HCT116 (cell line): ENCODE measurements around the gene ABRAXAS1. TPM values are rescaled to one million over a fixed set of nuclear protein-coding genes. Genes with fewer than 3 reads are reported as not detected.

ENCODE experiments used
- ATAC-seq: fragments of 200-7000 bp; cut with Tn5 transposase; 2 replicates; pipeline ENCODE4 v1.9.1; 2020; ENCODE audit warnings: mild to moderate bottlenecking, moderate library complexity
- BruUV-seq: library from RNA; stranded (reverse); fragments of 400-500 nt; replicated peaks from 2 replicates; lab custom pipeline; 2021; lab: Mats Ljungman, UMichigan
- CTCF ChIA-PET: fragments of 300-600 bp; sonication (Branson Sonifier 250); formaldehyde crosslinking; loops from one replicate; lab custom pipeline; 2021; ENCODE audit warnings: antibody characterized with exemption; lab: Charles Lee
- POLR2A ChIA-PET: fragments of 300-600, 350-600 bp; sonication (Branson Sonifier 250); formaldehyde crosslinking; loops from one replicate; lab custom pipeline; 2021; ENCODE audit warnings: antibody characterized with exemption; lab: Charles Lee
- RAD21 ChIA-PET, 2 experiments: fragments of 300-600 bp; sonication (Branson Sonifier 250); formaldehyde crosslinking; loops; one replicate each; lab custom pipeline; 2023; ENCODE audit warnings: low total read pairs in 2 of 2; ENCODE audit not compliant: uncharacterized antibody in 2 of 2, unreplicated experiment in 2 of 2, low non-redundant PET in 1 of 2; lab: Charles Lee
- DNase-seq: peaks from one replicate; pipeline ENCODE4 v3.0.0-alpha.2; 2010; ENCODE audit warnings: low read depth, low spot score
- H2AFZ ChIP-seq: fragments of 200-600 bp; shearing (Covaris generic), sonication (generic); 2 replicates; pipeline ENCODE4 v1.6.1; 2017; ENCODE audit warnings: low read depth, mixed run types, mixed read lengths, antibody characterized with exemption, low read length; ENCODE audit not compliant: poor library complexity, severe bottlenecking
- H3K27ac ChIP-seq: 2 replicates; pipeline ENCODE4 v1.5.1; 2012; ENCODE audit warnings: low read depth, low read length
- H3K27me3 ChIP-seq: fragments of 200-600 bp; sonication (generic); 2 replicates; pipeline ENCODE4 v1.6.1; 2016; ENCODE audit warnings: mixed run types, low read length, mixed read lengths; ENCODE audit not compliant: insufficient read depth
- H3K36me3 ChIP-seq, 2 experiments: fragments of 200-500 bp in 1 of 2; fragments of 200-600 bp in 1 of 2; sonication (Bioruptor generic) in 1 of 2; sonication (generic) in 1 of 2; 2 replicates each; pipeline versions ENCODE4 v1.5.1 to v1.6.1; 2014 to 2016; ENCODE audit warnings: low read length in 2 of 2, inconsistent platforms in 1 of 2, mixed read lengths in 1 of 2, mixed run types in 1 of 2; ENCODE audit not compliant: insufficient read depth in 2 of 2, control insufficient read depth in 1 of 2
- H3K4me1 ChIP-seq, 2 experiments: fragments of 200-600 bp in 1 of 2; sonication (generic) in 1 of 2; 2 replicates each; pipeline versions ENCODE4 v1.5.1 to v1.6.1; 2012 to 2017; ENCODE audit warnings: low read length in 2 of 2, inconsistent platforms in 1 of 2, mild to moderate bottlenecking in 1 of 2, mixed read lengths in 1 of 2, mixed run types in 1 of 2, moderate library complexity in 1 of 2; ENCODE audit not compliant: insufficient read depth in 2 of 2, control insufficient read depth in 1 of 2
- H3K4me2 ChIP-seq: fragments of 200-600 bp; sonication (generic); 2 replicates; pipeline ENCODE4 v1.6.1; 2017; ENCODE audit warnings: mixed run types, low read length, mixed read lengths
- H3K4me3 ChIP-seq, 2 experiments: fragments of 200-600 bp in 1 of 2; sonication (generic) in 1 of 2; replicated peaks in 1 of 2; 2 replicates each; pipeline ENCODE4 v1.5.1; 2011 to 2016; ENCODE audit warnings: low read length in 2 of 2, control low read depth in 1 of 2, low read depth in 1 of 2, mild to moderate bottlenecking in 1 of 2, mixed read lengths in 1 of 2, mixed run types in 1 of 2
- H3K79me2 ChIP-seq: fragments of 200-600 bp; sonication (generic); 2 replicates; pipeline ENCODE4 v1.6.1; 2017; ENCODE audit warnings: mild to moderate bottlenecking, mixed run types, low read length, moderate library complexity, mixed read lengths; ENCODE audit not compliant: insufficient read depth
- H3K9ac ChIP-seq: fragments of 200-600 bp; sonication (generic); 2 replicates; pipeline ENCODE4 v1.6.1; 2016; ENCODE audit warnings: low read length, mixed read lengths
- H3K9me2 ChIP-seq: fragments of 200-600 bp; sonication (generic), shearing (Covaris generic); 2 replicates; pipeline ENCODE4 v1.6.1; 2017; ENCODE audit warnings: mixed run types, mild to moderate bottlenecking, moderate library complexity; ENCODE audit not compliant: insufficient read depth
- H3K9me3 ChIP-seq, 2 experiments: fragments of 200-500 bp in 1 of 2; fragments of 200-600 bp in 1 of 2; sonication (Bioruptor generic) in 1 of 2; sonication (generic) in 1 of 2; 2 replicates each; pipeline ENCODE4 v1.6.1; 2014 to 2017; ENCODE audit warnings: low read length in 2 of 2, mixed read lengths in 2 of 2, inconsistent platforms in 1 of 2, low read depth in 1 of 2, mild to moderate bottlenecking in 1 of 2, mixed run types in 1 of 2, moderate library complexity in 1 of 2; ENCODE audit not compliant: control insufficient read depth in 1 of 2, insufficient read depth in 1 of 2
- H4K20me1 ChIP-seq: fragments of 200-600 bp; sonication (generic), shearing (Covaris generic); 2 replicates; pipeline ENCODE4 v1.6.1; 2017; ENCODE audit warnings: mixed run types, mild to moderate bottlenecking, moderate library complexity; ENCODE audit not compliant: insufficient read depth
- POLR2AphosphoS5 ChIP-seq: IDR thresholded peaks from 2 replicates; pipeline ENCODE4 v1.6.1; 2011; ENCODE audit warnings: mild to moderate bottlenecking, low read depth, low read length, moderate library complexity
- RAD21 ChIP-seq: IDR thresholded peaks from 2 replicates; pipeline ENCODE4 v1.6.1; 2012; ENCODE audit warnings: low read depth, mild to moderate bottlenecking
- REST ChIP-seq: IDR thresholded peaks from 2 replicates; pipeline ENCODE4 v1.6.1; 2012; ENCODE audit warnings: low read depth
- SRF ChIP-seq: IDR thresholded peaks from 2 replicates; pipeline ENCODE4 v1.6.1; 2012; ENCODE audit warnings: low read depth
- YY1 ChIP-seq: IDR thresholded peaks from 2 replicates; pipeline ENCODE4 v1.6.1; 2011; ENCODE audit warnings: low read length, low read depth, moderate library complexity, mild to moderate bottlenecking; ENCODE audit not compliant: insufficient replicate concordance; ENCODE audit errors: extremely low read depth
- intact Hi-C: fragments of 100-400 bp; cut with micrococcal nuclease; formaldehyde crosslinking; loops from 2 replicates; pipeline ENCODE4 v1.10.0; 2022
- total RNA-seq: library from RNA; stranded (reverse); gene quantifications from one replicate; pipeline ENCODE4 v1.2.1, GENCODE V29; 2021; ENCODE audit not compliant: unreplicated experiment

The ABRAXAS1 gene
- total RNA-seq, 1 experiment from 2014 or later, result 23.3 TPM

- Histone ChIP-seq H3K4me2 (no peak overlapping the region), H3K4me3 (no peak overlapping the region), H3K9ac (no peak overlapping the region), H3K27me3 (no peaks in the 10 kb centered on the region), H3K4me1 (no peaks in the 10 kb centered on the region), H3K79me2 (no peaks in the 10 kb centered on the region), H3K9me3 (no peaks in the 10 kb centered on the region), H3K36me3 (no peaks in the 10 kb centered on the region), H4K20me1 (no peaks in the 10 kb centered on the region), H3K27ac (no peak overlapping the region), H3K9me2 (no peaks in the 10 kb centered on the region), H2AFZ (no peak overlapping the region)
- ChIA-PET POLR2A (no interaction called here), CTCF (no interaction called here), RAD21 (no interaction called here)
- intact Hi-C loops, result no loop called here
- ATAC-seq (no peak), DNase-seq (no peak)
- TF ChIP-seq REST (no peak), SRF (no peak), RAD21 (no peak), POLR2AphosphoS5 (no peak), YY1 (no peak)
- BruUV-seq, result no TSS peak
Observed at GRCh38 chr4:83516042-83516772, 31.3 kb upstream of the ABRAXAS1 start.
